Right lobe of liver (tissue), 4 donors: ENCODE results near the gene CCDC127.

Experiments used
- CTCF ChIP-seq, 4 donors: fragments of 200-600 bp in 3 of 4; fragments of 450-650 bp in 1 of 4; IDR thresholded peaks; one replicate each; pipeline versions ENCODE4 v1.5.1 to v1.8.0; 2016 to 2022; ENCODE audit warnings: antibody characterized with exemption in 4 of 4, mild to moderate bottlenecking in 2 of 4
- POLR2A ChIP-seq: fragments of 450-650 bp; IDR thresholded peaks from one replicate; pipeline ENCODE4 v1.6.1; 2017; ENCODE audit warnings: antibody characterized with exemption, mild to moderate bottlenecking
- donor health status: DM: no; HTN: no; CAD: no.
- donor health status: DM: no; HTN: no; CAD: no.
- donor health status: DM: no; HTN: yes; CAD: no.

- TF ChIP-seq CTCF (IDR thresholded peaks at IDR 0.05) (no peak), POLR2A (no peak)
Observed at GRCh38 chr5:187617-188451, 30.1 kb downstream of the CCDC127 start.
